Keratinocyte (primary cell): Measurements from ENCODE around the gene CHCHD1. TPM values are rescaled to one million over a fixed set of nuclear protein-coding genes. Genes with fewer than 3 reads are reported as not detected.

Experiments
- DNase-seq: peaks from one replicate; pipeline ENCODE4 v3.0.0-alpha.2; 2011; ENCODE audit warnings: low read depth, missing footprints, low spot score
- FAIRE-seq: peaks from 2 replicates; lab custom pipeline; 2011; peaks lifted over from hg19 to GRCh38; lab: Jason Lieb, UNC
- H2AFZ ChIP-seq: 2 replicates; pipeline ENCODE4 v1.6.0; 2012; ENCODE audit warnings: low read length, control low read depth, inconsistent platforms; ENCODE audit not compliant: control insufficient read depth
- H3K27ac ChIP-seq: 2 replicates; pipeline ENCODE4 v1.5.1; 2011; ENCODE audit warnings: low read length; ENCODE audit not compliant: control insufficient read depth, insufficient read depth
- H3K27me3 ChIP-seq: 3 replicates; pipeline ENCODE4 v1.6.0; 2011; ENCODE audit warnings: low read length; ENCODE audit not compliant: control insufficient read depth, insufficient read depth; ENCODE audit errors: extremely low read depth
- H3K36me3 ChIP-seq, 2 experiments: 2 replicates in 1 of 2; 3 replicates in 1 of 2; pipeline ENCODE4 v1.5.1; 2011; ENCODE audit warnings: low read length in 2 of 2, mild to moderate bottlenecking in 1 of 2; ENCODE audit not compliant: control insufficient read depth in 2 of 2, insufficient read depth in 2 of 2; ENCODE audit errors: extremely low read depth in 1 of 2
- H3K4me1 ChIP-seq: 3 replicates; pipeline ENCODE4 v1.5.1; 2011; ENCODE audit warnings: low read length; ENCODE audit not compliant: control insufficient read depth, insufficient read depth; ENCODE audit errors: extremely low read depth
- H3K4me2 ChIP-seq: 3 replicates; pipeline ENCODE4 v1.6.0; 2011; ENCODE audit warnings: low read depth, low read length; ENCODE audit not compliant: control insufficient read depth, insufficient read depth; ENCODE audit errors: extremely low read depth
- H3K4me3 ChIP-seq, 3 experiments: fragments of 200-600 bp in 1 of 3; sonication (generic) in 1 of 3; 2 replicates in 2 of 3; 3 replicates in 1 of 3; pipeline ENCODE4 v1.5.1; 2011 to 2016; ENCODE audit warnings: low read length in 3 of 3, mild to moderate bottlenecking in 3 of 3, control low read depth in 2 of 3, inconsistent platforms in 1 of 3, low read depth in 1 of 3, mixed read lengths in 1 of 3, mixed run types in 1 of 3, moderate library complexity in 1 of 3; ENCODE audit not compliant: control insufficient read depth in 2 of 3, insufficient read depth in 2 of 3; ENCODE audit errors: extremely low read depth in 1 of 3
- H3K79me2 ChIP-seq: 2 replicates; pipeline ENCODE4 v1.6.0; 2012; ENCODE audit warnings: low read length; ENCODE audit not compliant: control insufficient read depth, insufficient read depth
- H3K9ac ChIP-seq: 3 replicates; pipeline ENCODE4 v1.6.0; 2011; ENCODE audit warnings: low read length; ENCODE audit not compliant: control insufficient read depth, insufficient read depth; ENCODE audit errors: extremely low read depth
- H3K9me1 ChIP-seq: 3 replicates; pipeline ENCODE4 v1.6.0; 2011; ENCODE audit warnings: low read length; ENCODE audit not compliant: control insufficient read depth, insufficient read depth; ENCODE audit errors: extremely low read depth
- H3K9me3 ChIP-seq: 2 replicates; pipeline ENCODE4 v1.5.1; 2012; ENCODE audit warnings: low read depth, low read length; ENCODE audit not compliant: control insufficient read depth
- H4K20me1 ChIP-seq: 3 replicates; pipeline ENCODE4 v1.6.0; 2011; ENCODE audit warnings: low read length; ENCODE audit not compliant: control insufficient read depth, insufficient read depth; ENCODE audit errors: extremely low read depth
- EZH2 ChIP-seq: IDR thresholded peaks from one replicate; pipeline ENCODE4 v1.6.1; 2012; ENCODE audit warnings: inconsistent platforms, mild to moderate bottlenecking, low read length, moderate library complexity
- dilution Hi-C: fragments of 300-500 bp; cut with MboI; formaldehyde crosslinking; loops from one replicate; pipeline ENCODE4 v1.7.0; 2020; ENCODE audit warnings: low sequenced_read_pairs; ENCODE audit not compliant: extremely low pct_ligation_motif_present
- polyA plus RNA-seq, 5 experiments: library from polyadenylated mRNA; depleted of rRNA in 3 of 5; stranded (reverse) in 3 of 5; stranded (forward) in 1 of 5; unstranded in 1 of 5; fragments of >200 nt; gene quantifications; 1 replicate in 1 of 5; 2 replicates in 3 of 5; 3 replicates in 1 of 5; pipeline versions ENCODE4 v1.2.1 to v1.2.3, GENCODE V29; 2011 to 2012; ENCODE audit warnings: missing spikeins in 2 of 5, low read depth in 1 of 5, low replicate concordance in 1 of 5
- TF ChIP-seq, protein P1 (sequence below), 3 experiments: IDR thresholded peaks in 1 of 3; conservative IDR thresholded peaks in 1 of 3; optimal IDR thresholded peaks in 1 of 3; 2 replicates in 2 of 3; 3 replicates in 1 of 3; pipeline versions ENCODE3 to v1.5.1; 2011; ENCODE audit warnings: low read length in 3 of 3, mild to moderate bottlenecking in 3 of 3, moderate library complexity in 2 of 3, control low read depth in 1 of 3, inconsistent platforms in 1 of 3; ENCODE audit not compliant: insufficient read depth in 2 of 3; ENCODE audit errors: extremely low read depth in 1 of 3

The CHCHD1 gene
- polyA plus RNA-seq, 1 donor (not counting 4 experiments of a cell fraction or from before 2014, with no cell fraction given): 59.8 TPM

- DNase-seq: no peak
- H3K4me2 ChIP-seq: no peak overlapping the region
- peaks cover 2% of the 10 kb centered on the region for H4K20me1 ChIP-seq
- H3K4me1 ChIP-seq: peaks cover 26% of the 10 kb centered on the region
- H3K9me3 ChIP-seq: no peaks in the 10 kb centered on the region
- no peak for TF ChIP-seq EZH2
- TF ChIP-seq, protein P1, sequence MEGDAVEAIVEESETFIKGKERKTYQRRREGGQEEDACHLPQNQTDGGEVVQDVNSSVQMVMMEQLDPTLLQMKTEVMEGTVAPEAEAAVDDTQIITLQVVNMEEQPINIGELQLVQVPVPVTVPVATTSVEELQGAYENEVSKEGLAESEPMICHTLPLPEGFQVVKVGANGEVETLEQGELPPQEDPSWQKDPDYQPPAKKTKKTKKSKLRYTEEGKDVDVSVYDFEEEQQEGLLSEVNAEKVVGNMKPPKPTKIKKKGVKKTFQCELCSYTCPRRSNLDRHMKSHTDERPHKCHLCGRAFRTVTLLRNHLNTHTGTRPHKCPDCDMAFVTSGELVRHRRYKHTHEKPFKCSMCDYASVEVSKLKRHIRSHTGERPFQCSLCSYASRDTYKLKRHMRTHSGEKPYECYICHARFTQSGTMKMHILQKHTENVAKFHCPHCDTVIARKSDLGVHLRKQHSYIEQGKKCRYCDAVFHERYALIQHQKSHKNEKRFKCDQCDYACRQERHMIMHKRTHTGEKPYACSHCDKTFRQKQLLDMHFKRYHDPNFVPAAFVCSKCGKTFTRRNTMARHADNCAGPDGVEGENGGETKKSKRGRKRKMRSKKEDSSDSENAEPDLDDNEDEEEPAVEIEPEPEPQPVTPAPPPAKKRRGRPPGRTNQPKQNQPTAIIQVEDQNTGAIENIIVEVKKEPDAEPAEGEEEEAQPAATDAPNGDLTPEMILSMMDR (optimal IDR thresholded peaks at IDR 0.05 in 1 of 3, IDR thresholded peaks at IDR 0.05 in 1 of 3, conservative IDR thresholded peaks at IDR 0.05 in 1 of 3; ENCODE audit: extremely low read depth in 1 of 3, insufficient read depth in 2 of 3, low read length in 3 of 3): no peak
- H3K27ac ChIP-seq: no peak overlapping the region
- no peak overlapping the region for H2AFZ ChIP-seq
- H3K79me2 ChIP-seq: peaks cover 20% of the 10 kb centered on the region
- no peak for FAIRE-seq
- no peak overlapping the region for H3K4me3 ChIP-seq
- H3K27me3 ChIP-seq: no peaks in the 10 kb centered on the region
- H3K9ac ChIP-seq: no peak overlapping the region
- peaks cover 26 to 45% of the 10 kb centered on the region in 2 experiments for H3K36me3 ChIP-seq
- dilution Hi-C loops: no loop called here
- no peaks in the 10 kb centered on the region for H3K9me1 ChIP-seq
Measured at GRCh38 chr10:73759512-73760115, 22.2 kb upstream of the CHCHD1 start.

- H3K27ac ChIP-seq: no peak overlapping the region
- H3K36me3 ChIP-seq: peaks cover 41 to 65% of the 10 kb centered on the region in 2 experiments
- no peak overlapping the region for H3K4me3 ChIP-seq
- H3K27me3 ChIP-seq: no peaks in the 10 kb centered on the region
- dilution Hi-C loops: no loop called here
- TF ChIP-seq EZH2: no peak
- TF ChIP-seq, protein P1 (optimal IDR thresholded peaks at IDR 0.05 in 1 of 3, IDR thresholded peaks at IDR 0.05 in 1 of 3, conservative IDR thresholded peaks at IDR 0.05 in 1 of 3; ENCODE audit: extremely low read depth in 1 of 3, insufficient read depth in 2 of 3, low read length in 3 of 3): no peak
- no peak for DNase-seq
- no peaks in the 10 kb centered on the region for H3K9me1 ChIP-seq
- H2AFZ ChIP-seq: no peak overlapping the region
- no peak overlapping the region for H3K9ac ChIP-seq
- peaks cover 13% of the 10 kb centered on the region for H3K79me2 ChIP-seq
- H3K4me2 ChIP-seq: no peak overlapping the region
- no peaks in the 10 kb centered on the region for H3K9me3 ChIP-seq
- peaks cover 23% of the 10 kb centered on the region for H3K4me1 ChIP-seq
- FAIRE-seq: no peak
- H4K20me1 ChIP-seq: peaks cover 2% of the 10 kb centered on the region
Measured at GRCh38 chr10:73761781-73762180, 20.1 kb upstream of the CHCHD1 start.
